HG03135 (cell line): ENCODE measurements around the gene RALBP1.

Experiments used
- ATAC-seq: cut with Tn5 transposase; IDR thresholded peaks from one replicate; pipeline ENCODE4 v1.9.1; 2021; ENCODE audit warnings: mild to moderate bottlenecking, moderate library complexity; ENCODE audit not compliant: unreplicated experiment

Gene RALBP1

GRCh38 chr18:9507565-9508088 lies 32.3 kb downstream of the RALBP1 start:
- no peak for ATAC-seq

- no peak for ATAC-seq
These were observed 33.2 kb downstream of the RALBP1 start for GRCh38 chr18:9508446-9509025.

- no peak for ATAC-seq
These were observed 38.7 kb downstream of the RALBP1 start for GRCh38 chr18:9513971-9514512.

- ATAC-seq, result no peak
These were observed 41.2 kb downstream of the RALBP1 start for GRCh38 chr18:9516437-9517064.

- ATAC-seq, result no peak
These were observed 42.6 kb downstream of the RALBP1 start for GRCh38 chr18:9517869-9518268.

- ATAC-seq, result no peak
These were observed 44.1 kb downstream of the RALBP1 start for GRCh38 chr18:9519399-9519798.

- ATAC-seq, result no peak
These were observed 45.4 kb downstream of the RALBP1 start for GRCh38 chr18:9520666-9521065.

GRCh38 chr18:9521770-9522169 lies 46.5 kb downstream of the RALBP1 start:
- no peak for ATAC-seq

- no peak for ATAC-seq
These were observed 47.6 kb downstream of the RALBP1 start for GRCh38 chr18:9522952-9523351.

- no peak for ATAC-seq
These were observed 51.1 kb downstream of the RALBP1 start for GRCh38 chr18:9526458-9526857.

GRCh38 chr18:9530226-9531009 lies 55.1 kb downstream of the RALBP1 start:
- ATAC-seq, result no peak

GRCh38 chr18:9531791-9532410 lies 56.6 kb downstream of the RALBP1 start:
- no peak for ATAC-seq

- ATAC-seq, result no peak
These were observed 59.5 kb downstream of the RALBP1 start for GRCh38 chr18:9534844-9535243.

- ATAC-seq, result no peak
These were observed 60.2 kb downstream of the RALBP1 start for GRCh38 chr18:9535430-9535991.

- no peak for ATAC-seq
These were observed 61.2 kb downstream of the RALBP1 start for GRCh38 chr18:9536354-9537152.

- no peak for ATAC-seq
These were observed 62.4 kb downstream of the RALBP1 start for GRCh38 chr18:9537677-9538076.

GRCh38 chr18:9539283-9539682 lies 64.0 kb downstream of the RALBP1 start:
- ATAC-seq, result no peak

- no peak for ATAC-seq
These were observed 64.6 kb downstream of the RALBP1 start for GRCh38 chr18:9539938-9540337.

GRCh38 chr18:9542924-9543323 lies 67.6 kb downstream of the RALBP1 start:
- ATAC-seq, result no peak

- ATAC-seq, result no peak
These were observed 69.7 kb downstream of the RALBP1 start for GRCh38 chr18:9545029-9545428.
